Activated CD4-positive, alpha-beta T cell treated with anti-CD3 and anti-CD28 coated beads, Interleukin-2, amount 10 ng/mL, durations not matched to agents 7 days and 5 days (primary cell): ENCODE results near the gene APBB1IP. TPM values are rescaled to one million over a fixed set of nuclear protein-coding genes. Genes with fewer than 3 reads are reported as not detected.
"Not testable (repeated sequence)": the region's sequence is repeated elsewhere in the genome, so short reads cannot be mapped to it uniquely, and the experiment has no call there.

Experiments
- CTCF ChIA-PET: fragments of 350-600 bp; sonication (Branson Sonifier 250); formaldehyde crosslinking; loops from one replicate; lab custom pipeline; 2021; ENCODE audit warnings: antibody characterized with exemption; lab: Charles Lee
- POLR2A ChIA-PET: fragments of 350-600 bp; sonication (Branson Sonifier 250); formaldehyde crosslinking; loops from one replicate; lab custom pipeline; 2021; ENCODE audit warnings: antibody characterized with exemption; lab: Charles Lee
- DNase-seq: peaks from one replicate; pipeline ENCODE4 v3.0.0-alpha.2; 2020
- H3K27ac Mint-ChIP-seq: one replicate; pipeline ENCODE4 v1.8.0; 2021; ENCODE audit warnings: mild to moderate bottlenecking, moderate library complexity, mixed read lengths
- H3K27me3 Mint-ChIP-seq: one replicate; pipeline ENCODE4 v1.8.0; 2021; ENCODE audit warnings: mixed read lengths
- H3K36me3 Mint-ChIP-seq: one replicate; pipeline ENCODE4 v1.8.0; 2021; ENCODE audit warnings: low read depth, mixed read lengths
- H3K4me1 Mint-ChIP-seq: one replicate; pipeline ENCODE4 v1.8.0; 2021; ENCODE audit warnings: mixed read lengths
- H3K4me3 Mint-ChIP-seq: one replicate; pipeline ENCODE4 v1.8.0; 2021; ENCODE audit warnings: mild to moderate bottlenecking, moderate library complexity, mixed read lengths
- H3K9me3 Mint-ChIP-seq: one replicate; pipeline ENCODE4 v1.8.0; 2021; ENCODE audit warnings: mixed read lengths
- total RNA-seq, 2 experiments: library from RNA; stranded (reverse); gene quantifications; one replicate each; pipeline ENCODE4 v1.2.3, GENCODE V29; 2021

The APBB1IP gene
- total RNA-seq, 2 experiments from 2014 or later, result 78.4 to 92.2 TPM

GRCh38 chr10:26556748-26557640, 118.9 kb downstream of the APBB1IP start:
- H3K36me3 Mint-ChIP-seq, result peaks cover 48% of the 10 kb centered on the region
- POLR2A ChIA-PET, result interaction anchor here (0.6 kb wide), 1 partner anchor 148 kb away, joined by 3 read pairs; no protein-coding TSS in a partner anchor
- no peaks in the 10 kb centered on the region for H3K27me3 Mint-ChIP-seq
- CTCF ChIA-PET, result interaction anchor here (0.5 to 1.8 kb wide), 4 partner anchors 11 to 223 kb away, joined by 3 to 8 read pairs (median 4); no protein-coding TSS in a partner anchor
- DNase-seq, result peak; percentile 53
- H3K4me3 Mint-ChIP-seq, result no peak overlapping the region
- H3K27ac Mint-ChIP-seq, result no peak overlapping the region
- H3K9me3 Mint-ChIP-seq, result no peaks in the 10 kb centered on the region
- peaks cover 1% of the 10 kb centered on the region for H3K4me1 Mint-ChIP-seq

- H3K27me3 Mint-ChIP-seq, result no peaks in the 10 kb centered on the region
- ChIA-PET CTCF (interaction anchor here (1.4 kb wide), 1 partner anchor 223 kb away, joined by 3 read pairs; no protein-coding TSS in a partner anchor), POLR2A (no interaction called here)
- no peak for DNase-seq
- H3K27ac Mint-ChIP-seq, result no peak overlapping the region
- no peaks in the 10 kb centered on the region for H3K9me3 Mint-ChIP-seq
- peaks cover 1% of the 10 kb centered on the region for H3K4me1 Mint-ChIP-seq
- H3K4me3 Mint-ChIP-seq, result no peak overlapping the region
- H3K36me3 Mint-ChIP-seq, result peaks cover 46% of the 10 kb centered on the region
Measured at GRCh38 chr10:26557641-26558014, 119.5 kb downstream of the APBB1IP start.

DNA sequence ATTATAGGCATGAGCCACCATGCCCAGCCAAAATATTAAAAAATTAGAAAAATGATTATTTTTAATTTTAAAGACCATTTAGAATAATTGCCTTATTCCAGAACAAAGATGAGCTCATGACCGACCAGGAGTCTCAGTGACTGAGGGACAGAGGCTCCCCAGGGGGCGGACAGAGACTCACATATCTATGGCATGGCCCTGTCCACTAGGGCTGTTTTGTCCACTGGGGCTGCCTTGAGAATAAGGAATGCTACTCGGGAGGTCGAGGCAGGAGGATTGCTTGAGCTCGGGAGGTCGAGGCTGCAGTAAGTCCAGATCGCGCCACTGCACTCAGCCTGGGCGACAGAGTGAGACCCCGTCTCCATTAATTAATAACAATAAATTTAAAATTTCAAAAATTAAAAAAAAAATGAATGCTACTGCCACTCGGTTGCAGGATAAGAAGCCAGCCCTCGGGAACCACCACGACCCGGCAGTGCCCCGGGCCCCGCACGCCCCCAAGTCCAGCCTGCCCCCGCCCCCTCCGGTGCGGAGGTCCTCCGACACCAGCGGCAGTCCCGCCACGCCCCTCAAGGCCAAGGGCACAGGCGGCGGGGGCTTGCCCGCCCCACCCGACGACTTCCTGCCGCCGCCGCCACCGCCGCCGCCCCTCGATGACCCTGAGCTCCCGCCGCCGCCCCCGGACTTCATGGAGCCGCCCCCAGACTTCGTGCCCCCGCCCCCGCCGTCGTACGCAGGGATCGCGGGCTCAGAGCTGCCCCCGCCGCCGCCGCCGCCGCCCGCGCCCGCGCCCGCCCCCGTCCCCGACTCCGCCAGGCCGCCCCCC, 128.6 kb downstream of the APBB1IP start:
- H3K27me3 Mint-ChIP-seq, result no peaks in the 10 kb centered on the region
- peaks cover 74% of the 10 kb centered on the region for H3K36me3 Mint-ChIP-seq
- POLR2A ChIA-PET, result no interaction called here
- H3K27ac Mint-ChIP-seq, result no peak overlapping the region
- DNase-seq, result no peak
- CTCF ChIA-PET, result no interaction called here
- peaks cover 4% of the 10 kb centered on the region for H3K9me3 Mint-ChIP-seq
- H3K4me3 Mint-ChIP-seq, result no peak overlapping the region
- H3K4me1 Mint-ChIP-seq, result no peaks in the 10 kb centered on the region

- CTCF ChIA-PET, result no interaction called here
Measured at GRCh38 chr10:26567351-26567721, 129.2 kb downstream of the APBB1IP start.

DNA sequence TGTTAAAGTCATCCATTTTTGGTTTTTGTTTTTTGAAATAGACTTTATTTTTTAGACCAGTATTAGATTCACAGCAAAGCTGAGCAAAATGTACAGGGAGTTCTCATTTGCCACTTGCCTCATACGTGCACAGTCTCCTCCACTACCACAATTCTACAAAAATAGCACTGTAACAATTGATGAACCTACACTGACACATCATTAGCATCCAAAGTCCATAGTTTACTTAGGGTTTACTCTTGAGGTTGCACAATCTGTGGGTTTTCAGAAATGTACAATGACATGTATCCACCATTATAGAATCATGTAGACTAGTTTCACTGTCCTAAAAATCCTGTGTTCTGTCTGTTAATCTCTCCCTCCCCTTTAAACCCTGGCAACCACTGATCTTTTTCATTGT, 133.5 kb downstream of the APBB1IP start:
- no peak for DNase-seq
- peaks cover 19% of the 10 kb centered on the region for H3K9me3 Mint-ChIP-seq
- peaks cover 4% of the 10 kb centered on the region for H3K4me1 Mint-ChIP-seq
- CTCF ChIA-PET, result no interaction called here
- H3K27ac Mint-ChIP-seq, result no peak overlapping the region
- peaks cover 74% of the 10 kb centered on the region for H3K36me3 Mint-ChIP-seq
- H3K27me3 Mint-ChIP-seq, result no peaks in the 10 kb centered on the region
- POLR2A ChIA-PET, result no interaction called here
- no peak overlapping the region for H3K4me3 Mint-ChIP-seq

More at GRCh38 chr10:26567351-26567721, 129.2 kb downstream of the APBB1IP start:
- Mint-ChIP-seq H3K4me1 (no peaks in the 10 kb centered on the region), H3K36me3 (peaks cover 74% of the 10 kb centered on the region), H3K9me3 (peaks cover 4% of the 10 kb centered on the region), H3K4me3 (no peak overlapping the region), H3K27me3 (no peaks in the 10 kb centered on the region), H3K27ac (no peak overlapping the region)
- no peak for DNase-seq
- POLR2A ChIA-PET, result no interaction called here

DNA sequence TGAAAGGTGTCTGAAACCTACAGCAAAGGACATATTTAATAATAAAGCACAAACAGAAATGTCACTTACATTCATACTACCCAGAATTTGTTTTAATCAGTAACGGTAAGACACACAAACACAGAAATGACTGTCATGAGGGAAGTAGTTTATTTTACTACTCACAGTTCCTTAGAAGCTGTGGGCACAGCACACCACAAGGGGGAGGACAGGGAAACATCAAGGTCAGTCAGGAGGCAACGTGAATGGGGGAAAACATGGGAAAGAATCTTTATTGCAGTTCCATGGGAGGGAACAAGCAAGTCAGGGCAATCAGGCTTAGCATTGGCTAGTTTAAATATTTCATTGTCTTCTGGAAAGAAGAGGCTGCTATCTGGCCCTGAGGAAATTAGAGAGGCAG, 135.5 kb downstream of the APBB1IP start:
- Mint-ChIP-seq H3K36me3 (peaks cover 60% of the 10 kb centered on the region), H3K4me1 (peaks cover 4% of the 10 kb centered on the region), H3K27ac (no peak overlapping the region), H3K27me3 (no peaks in the 10 kb centered on the region), H3K4me3 (no peak overlapping the region), H3K9me3 (peaks cover 19% of the 10 kb centered on the region)
- CTCF ChIA-PET, result no interaction called here
- POLR2A ChIA-PET, result no interaction called here
- DNase-seq, result no peak

DNA sequence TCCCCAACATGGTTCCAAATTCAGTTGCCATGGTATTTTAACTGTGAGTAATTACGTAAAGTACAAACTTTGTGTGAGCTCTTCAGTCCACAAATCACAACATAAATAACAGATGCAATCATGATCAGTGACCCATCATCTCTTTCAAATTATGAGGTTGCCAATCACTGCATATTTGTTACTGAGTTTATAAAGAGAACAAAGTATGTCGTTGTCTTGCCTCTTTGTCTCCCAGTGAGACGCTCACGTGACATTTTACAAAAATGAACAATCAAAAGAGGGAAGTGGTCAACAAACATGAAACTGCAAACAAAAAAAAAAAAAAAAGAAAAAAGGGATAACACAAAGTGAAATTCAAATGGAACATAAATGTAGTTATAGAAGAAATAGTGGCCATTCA, 136.6 kb downstream of the APBB1IP start:
- no peak overlapping the region for H3K27ac Mint-ChIP-seq
- H3K9me3 Mint-ChIP-seq, result peaks cover 19% of the 10 kb centered on the region
- H3K36me3 Mint-ChIP-seq, result peaks cover 54% of the 10 kb centered on the region
- no peaks in the 10 kb centered on the region for H3K27me3 Mint-ChIP-seq
- POLR2A ChIA-PET, result no interaction called here
- CTCF ChIA-PET, result no interaction called here
- H3K4me1 Mint-ChIP-seq, result peaks cover 4% of the 10 kb centered on the region
- DNase-seq, result no peak
- no peak overlapping the region for H3K4me3 Mint-ChIP-seq

DNA sequence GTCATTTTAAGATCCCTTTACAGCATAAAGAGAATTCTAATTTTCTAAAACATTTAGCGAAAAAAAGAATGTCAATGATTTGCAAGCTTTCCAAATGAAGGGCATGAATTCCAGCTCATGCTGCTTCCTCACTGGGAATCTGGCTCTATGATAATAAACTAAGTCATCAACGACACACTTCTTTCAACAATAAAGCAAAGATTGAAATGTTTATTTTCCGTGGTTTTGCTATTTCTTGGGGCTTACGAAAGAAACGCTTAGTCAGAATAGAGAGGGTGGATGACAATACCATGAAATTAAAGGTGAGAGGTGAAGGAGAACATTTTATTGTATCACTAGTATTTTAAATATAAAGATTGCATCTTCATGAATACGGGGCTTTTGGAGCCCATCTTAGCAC, 140.2 kb downstream of the APBB1IP start:
- not testable (repeated sequence) for DNase-seq

GRCh38 chr10:26579256-26580063, 141.3 kb downstream of the APBB1IP start:
- POLR2A ChIA-PET, result no interaction called here
- peaks cover 13% of the 10 kb centered on the region for H3K36me3 Mint-ChIP-seq
- DNase-seq, result no peak
- CTCF ChIA-PET, result no interaction called here
- H3K27me3 Mint-ChIP-seq, result no peaks in the 10 kb centered on the region
- peaks cover 4% of the 10 kb centered on the region for H3K4me1 Mint-ChIP-seq
- no peak overlapping the region for H3K27ac Mint-ChIP-seq
- H3K9me3 Mint-ChIP-seq, result peaks cover 9% of the 10 kb centered on the region
- H3K4me3 Mint-ChIP-seq, result no peak overlapping the region

More for the DNA sequence above, 140.2 kb downstream of the APBB1IP start:
- H3K27me3 Mint-ChIP-seq, POLR2A ChIA-PET, H3K4me3 Mint-ChIP-seq, H3K4me1 Mint-ChIP-seq, H3K27ac Mint-ChIP-seq, CTCF ChIA-PET: not testable (repeated sequence)
- H3K9me3 Mint-ChIP-seq, result peaks cover 14% of the 10 kb centered on the region
- H3K36me3 Mint-ChIP-seq, result peaks cover 22% of the 10 kb centered on the region

DNA sequence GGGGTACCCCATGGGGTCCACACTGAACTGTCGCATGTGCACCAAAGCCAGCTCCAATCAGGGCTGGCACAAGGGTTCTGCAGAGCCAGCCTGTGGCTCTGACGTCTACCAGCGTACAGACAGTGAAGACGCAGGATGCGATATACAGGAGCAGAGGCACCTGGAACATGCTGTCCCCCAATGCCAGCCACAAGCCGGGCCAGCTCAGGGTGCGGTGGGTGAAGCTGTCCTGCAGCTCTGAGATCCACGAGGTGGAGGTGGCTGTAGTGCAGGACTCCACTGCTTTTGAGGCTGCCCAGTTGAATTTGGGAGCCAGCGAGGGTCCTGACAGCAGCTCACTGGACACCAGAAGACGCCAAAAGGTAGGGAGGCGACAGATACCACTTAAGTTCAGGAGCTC, 148.1 kb downstream of the APBB1IP start:
- Mint-ChIP-seq H3K4me3 (no peak overlapping the region), H3K27ac (no peak overlapping the region), H3K4me1 (no peaks in the 10 kb centered on the region), H3K9me3 (no peaks in the 10 kb centered on the region), H3K36me3 (no peaks in the 10 kb centered on the region), H3K27me3 (no peaks in the 10 kb centered on the region)
- CTCF ChIA-PET, result no interaction called here
- POLR2A ChIA-PET, result no interaction called here
- no peak for DNase-seq

DNA sequence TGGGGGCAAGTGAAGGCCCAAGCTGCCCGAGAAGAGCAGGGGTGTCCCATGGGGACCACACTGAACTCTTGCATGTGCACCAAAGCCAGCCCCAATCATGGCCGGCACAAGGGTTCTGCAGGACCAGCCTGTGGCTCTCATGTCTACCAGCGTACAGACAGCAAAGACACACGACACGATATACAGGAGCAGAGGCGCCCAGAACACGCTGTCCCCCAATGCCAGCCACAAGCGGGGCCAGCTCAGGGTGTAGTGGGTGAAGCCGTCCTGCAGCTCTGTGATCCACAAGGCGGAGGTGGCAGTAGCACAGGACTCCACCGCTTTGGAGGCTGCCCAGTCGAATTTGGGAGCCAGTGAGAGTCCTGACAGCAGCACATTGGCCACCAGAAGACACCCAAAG, 150.5 kb downstream of the APBB1IP start:
- H3K36me3 Mint-ChIP-seq, result no peaks in the 10 kb centered on the region
- no peaks in the 10 kb centered on the region for H3K9me3 Mint-ChIP-seq
- H3K4me3 Mint-ChIP-seq, result no peak overlapping the region
- CTCF ChIA-PET, result no interaction called here
- no peak for DNase-seq
- no peaks in the 10 kb centered on the region for H3K27me3 Mint-ChIP-seq
- H3K27ac Mint-ChIP-seq, result no peak overlapping the region
- POLR2A ChIA-PET, result no interaction called here
- no peaks in the 10 kb centered on the region for H3K4me1 Mint-ChIP-seq

GRCh38 chr10:26589813-26590212, 151.7 kb downstream of the APBB1IP start:
- CTCF ChIA-PET, H3K9me3 Mint-ChIP-seq, H3K4me1 Mint-ChIP-seq, H3K27me3 Mint-ChIP-seq, POLR2A ChIA-PET, H3K36me3 Mint-ChIP-seq, H3K4me3 Mint-ChIP-seq, DNase-seq, H3K27ac Mint-ChIP-seq: not testable (repeated sequence)
